ENCODE results near the gene SNX33. TPM values are rescaled to one million over a fixed set of nuclear protein-coding genes. Genes with fewer than 3 reads are reported as not detected.
"Not testable (repeated sequence)": the region's sequence is repeated elsewhere in the genome, so short reads cannot be mapped to it uniquely, and the experiment has no call there.

Gene SNX33
- total RNA-seq, 1 donor from 2014 or later, result 29.3 TPM

GRCh38 chr15:75704263-75704615, 56.5 kb downstream of the SNX33 start:
- H3K27ac Mint-ChIP-seq, result no peak overlapping the region
- no peaks in the 10 kb centered on the region for H3K36me3 Mint-ChIP-seq (ENCODE audit: insufficient read depth)
- H3K27me3 Mint-ChIP-seq, result peaks cover 16% of the 10 kb centered on the region
- no peak overlapping the region for H3K4me3 Mint-ChIP-seq (ENCODE audit: low read depth)
- no peaks in the 10 kb centered on the region for H3K4me1 Mint-ChIP-seq (ENCODE audit: low read depth)
- no peaks in the 10 kb centered on the region for H3K9me3 Mint-ChIP-seq (ENCODE audit: low read depth)
- no peak for DNase-seq (ENCODE audit: low spot score, unreplicated experiment)
- no peak for TF ChIP-seq CTCF (IDR thresholded peaks at IDR 0.05; ENCODE audit: unreplicated experiment)

GRCh38 chr15:75704618-75705017, 56.9 kb downstream of the SNX33 start:
- Mint-ChIP-seq H3K4me3 (ENCODE audit: low read depth) (no peak overlapping the region), H3K36me3 (ENCODE audit: insufficient read depth) (no peaks in the 10 kb centered on the region), H3K4me1 (ENCODE audit: low read depth) (no peaks in the 10 kb centered on the region), H3K27ac (no peak overlapping the region), H3K27me3 (peaks cover 16% of the 10 kb centered on the region), H3K9me3 (ENCODE audit: low read depth) (no peaks in the 10 kb centered on the region)
- TF ChIP-seq CTCF (IDR thresholded peaks at IDR 0.05; ENCODE audit: unreplicated experiment), result no peak
- DNase-seq (ENCODE audit: low spot score, unreplicated experiment), result no peak

DNA sequence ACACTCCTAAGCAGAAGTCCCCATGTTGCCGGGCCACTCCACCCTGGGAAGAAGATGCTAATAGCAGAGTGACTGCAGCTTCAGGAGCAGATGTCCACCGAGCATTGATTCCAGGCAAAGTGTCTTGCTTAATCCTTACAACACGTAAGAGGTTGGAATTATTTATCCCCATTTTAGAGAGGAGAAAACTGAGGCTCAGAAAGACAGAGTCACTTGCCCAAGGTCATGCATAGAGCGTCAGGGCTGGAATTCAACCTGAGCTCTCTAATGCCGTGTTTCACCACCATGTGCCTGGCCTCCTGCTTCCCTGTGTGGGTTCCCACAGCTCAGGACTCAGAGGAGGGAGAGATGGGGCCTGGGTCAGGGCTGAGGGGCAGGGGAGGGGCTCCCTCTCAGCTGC, 57.7 kb downstream of the SNX33 start:
- not testable (repeated sequence) for H3K4me1 Mint-ChIP-seq (ENCODE audit: low read depth); H3K9me3 Mint-ChIP-seq (ENCODE audit: low read depth); DNase-seq (ENCODE audit: low spot score, unreplicated experiment); H3K36me3 Mint-ChIP-seq (ENCODE audit: insufficient read depth); H3K27ac Mint-ChIP-seq; H3K4me3 Mint-ChIP-seq (ENCODE audit: low read depth)
- H3K27me3 Mint-ChIP-seq, result peaks cover 20% of the 10 kb centered on the region

DNA sequence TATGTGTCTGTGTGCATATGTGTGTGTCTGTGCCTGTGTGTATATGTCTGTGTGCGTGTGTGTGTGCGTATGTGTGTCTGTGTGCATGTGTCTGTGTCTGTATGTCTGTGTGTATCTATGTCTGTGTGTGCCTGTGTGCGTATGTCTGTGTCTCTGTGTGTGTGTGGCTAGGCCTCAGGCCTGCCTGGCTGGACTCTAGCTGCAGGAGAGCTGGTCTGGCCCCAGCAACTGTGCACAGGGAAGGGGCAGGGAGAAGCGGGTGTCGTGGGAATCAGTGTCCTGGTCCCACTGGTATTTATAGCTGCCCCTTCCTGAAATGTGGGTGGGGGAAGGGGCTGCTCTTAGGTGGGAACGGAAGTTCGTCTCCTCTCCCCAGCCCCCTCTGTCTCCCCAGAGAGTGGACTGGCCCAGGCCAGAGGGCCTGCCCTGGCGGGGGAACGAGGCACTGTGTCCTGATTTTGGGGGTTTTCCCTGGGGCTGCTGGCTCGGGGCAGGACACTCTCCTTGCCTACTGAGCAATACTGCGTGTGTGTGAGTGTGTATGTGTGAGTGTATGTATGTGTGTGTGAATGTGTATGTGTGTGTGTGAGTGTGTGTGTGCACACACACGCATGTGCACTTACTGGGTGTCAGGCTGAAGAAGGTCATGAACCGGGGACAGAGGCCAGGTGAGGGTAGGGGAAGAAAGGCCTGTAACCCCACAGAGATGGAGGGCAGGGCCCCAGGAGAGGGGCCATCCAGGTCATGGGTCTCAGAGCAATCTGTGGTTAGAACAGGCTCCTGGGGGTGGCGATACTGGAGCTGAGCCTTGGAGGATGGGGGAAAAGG, 58.4 kb downstream of the SNX33 start:
- Mint-ChIP-seq H3K27me3 (peaks cover 20% of the 10 kb centered on the region), H3K4me1 (ENCODE audit: low read depth) (no peaks in the 10 kb centered on the region)

DNA sequence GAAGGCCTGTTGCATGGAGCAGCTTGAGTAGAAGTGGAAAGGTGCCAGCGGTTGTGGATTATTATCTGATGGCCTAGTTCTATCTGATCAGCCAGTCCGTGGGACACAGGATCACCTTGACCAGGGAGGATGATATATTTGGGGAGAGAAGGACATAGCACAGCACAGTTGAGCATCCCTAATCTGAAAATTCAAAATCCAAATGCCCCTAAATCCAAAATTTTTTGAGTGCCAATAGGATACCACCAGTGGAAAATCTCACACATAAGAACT, 58.9 kb downstream of the SNX33 start:
- no peak for DNase-seq (ENCODE audit: low spot score, unreplicated experiment)
- TF ChIP-seq CTCF (IDR thresholded peaks at IDR 0.05; ENCODE audit: unreplicated experiment), result no peak
- H3K4me1 Mint-ChIP-seq (ENCODE audit: low read depth), result no peaks in the 10 kb centered on the region
- H3K36me3 Mint-ChIP-seq (ENCODE audit: insufficient read depth), result no peaks in the 10 kb centered on the region
- no peak overlapping the region for H3K4me3 Mint-ChIP-seq (ENCODE audit: low read depth)
- no peaks in the 10 kb centered on the region for H3K9me3 Mint-ChIP-seq (ENCODE audit: low read depth)
- H3K27me3 Mint-ChIP-seq, result peaks cover 23% of the 10 kb centered on the region
- H3K27ac Mint-ChIP-seq, result no peak overlapping the region

More for the DNA sequence above, 58.4 kb downstream of the SNX33 start:
- Mint-ChIP-seq H3K4me3 (ENCODE audit: low read depth) (no peak overlapping the region), H3K36me3 (ENCODE audit: insufficient read depth) (no peaks in the 10 kb centered on the region), H3K27ac (no peak overlapping the region), H3K9me3 (ENCODE audit: low read depth) (no peaks in the 10 kb centered on the region)
- no peak for TF ChIP-seq CTCF (IDR thresholded peaks at IDR 0.05; ENCODE audit: unreplicated experiment)
- DNase-seq (ENCODE audit: low spot score, unreplicated experiment), result no peak

DNA sequence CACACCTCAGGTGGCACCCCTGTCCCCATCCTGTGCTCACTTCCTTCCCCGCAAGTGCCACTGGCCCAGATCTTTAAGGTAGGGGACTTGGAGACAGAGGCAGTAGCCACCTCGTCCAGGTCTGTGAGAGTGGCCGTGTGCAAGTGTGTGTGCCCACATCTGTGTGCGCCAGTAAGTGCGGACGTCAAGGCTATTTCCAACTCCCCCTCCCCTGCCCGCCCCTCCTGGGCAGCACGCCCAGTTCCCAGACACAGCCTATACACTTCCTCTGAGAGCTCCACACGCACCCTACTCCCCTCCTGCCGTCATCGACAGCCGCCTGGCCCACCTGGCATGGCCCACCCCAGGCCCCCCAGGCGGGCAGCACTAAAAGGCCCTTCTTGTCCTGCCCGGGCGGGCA, 61.7 kb downstream of the SNX33 start:
- not testable (repeated sequence) for H3K27ac Mint-ChIP-seq; H3K36me3 Mint-ChIP-seq (ENCODE audit: insufficient read depth); H3K4me3 Mint-ChIP-seq (ENCODE audit: low read depth); H3K4me1 Mint-ChIP-seq (ENCODE audit: low read depth); DNase-seq (ENCODE audit: low spot score, unreplicated experiment); H3K9me3 Mint-ChIP-seq (ENCODE audit: low read depth)
- peaks cover 29% of the 10 kb centered on the region for H3K27me3 Mint-ChIP-seq

DNA sequence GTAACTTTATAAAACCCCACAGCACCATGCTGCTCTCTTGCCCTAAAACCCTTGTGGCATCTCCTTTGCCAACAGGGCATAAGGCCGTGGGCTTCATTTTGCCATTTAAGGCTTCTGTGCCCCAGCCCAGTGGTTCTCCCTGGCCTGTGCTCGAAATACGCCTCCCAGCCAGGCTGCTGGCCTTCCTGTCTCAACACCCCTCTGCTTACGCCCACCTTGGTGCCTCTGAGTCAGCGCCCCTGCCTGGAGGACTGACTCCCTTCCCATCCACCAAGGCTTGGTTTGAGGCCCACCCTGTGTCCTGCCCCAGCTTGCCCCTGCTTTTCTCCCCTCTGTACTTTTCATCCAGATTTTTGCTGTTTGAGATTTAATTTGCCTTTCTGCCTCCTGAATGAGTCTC, 63.2 kb downstream of the SNX33 start:
- not testable (repeated sequence) for H3K4me3 Mint-ChIP-seq (ENCODE audit: low read depth); H3K9me3 Mint-ChIP-seq (ENCODE audit: low read depth); H3K36me3 Mint-ChIP-seq (ENCODE audit: insufficient read depth); H3K4me1 Mint-ChIP-seq (ENCODE audit: low read depth); H3K27ac Mint-ChIP-seq; DNase-seq (ENCODE audit: low spot score, unreplicated experiment)
- peaks cover 26% of the 10 kb centered on the region for H3K27me3 Mint-ChIP-seq

DNA sequence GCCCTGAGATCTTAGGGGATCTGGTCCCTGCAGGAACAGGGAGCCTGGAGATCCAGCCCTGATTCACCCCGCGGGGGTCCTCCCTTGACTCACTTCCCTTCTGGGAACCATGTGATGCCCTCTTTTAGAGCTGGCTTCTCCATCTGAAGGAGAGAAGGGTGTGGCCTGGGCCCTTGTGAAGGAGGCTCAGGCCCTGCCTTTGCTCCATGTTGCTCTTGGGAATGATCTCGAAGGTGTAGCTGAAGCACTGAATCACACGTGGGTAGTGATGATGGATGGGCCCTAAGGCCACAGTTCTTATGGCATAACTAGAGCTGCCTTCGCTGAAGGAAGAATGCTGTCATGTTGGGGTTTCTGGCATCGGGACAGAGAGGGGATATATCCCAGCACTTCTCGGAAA, 63.8 kb downstream of the SNX33 start:
- not testable (repeated sequence) for H3K36me3 Mint-ChIP-seq (ENCODE audit: insufficient read depth); H3K4me1 Mint-ChIP-seq (ENCODE audit: low read depth); H3K27ac Mint-ChIP-seq; DNase-seq (ENCODE audit: low spot score, unreplicated experiment); H3K4me3 Mint-ChIP-seq (ENCODE audit: low read depth); H3K9me3 Mint-ChIP-seq (ENCODE audit: low read depth)
- peaks cover 26% of the 10 kb centered on the region for H3K27me3 Mint-ChIP-seq

Measured in progenitor cell of endocrine pancreas (in vitro differentiated cells).